Right atrium auricular region (tissue), 2 donors: ENCODE measurements around the gene HPCAL1. TPM values are rescaled to one million over a fixed set of nuclear protein-coding genes. Genes with fewer than 3 reads are reported as not detected.

ENCODE experiments used
- DNase-seq: peaks from one replicate; pipeline ENCODE4 v3.0.0-alpha.2; 2019; ENCODE audit warnings: low spot score
- H3K27ac ChIP-seq, 2 donors: fragments of 200-600 bp; sonication (generic); 1 replicate in 1 of 2; 2 replicates in 1 of 2; pipeline ENCODE4 v1.5.1; 2016 to 2019
- H3K27me3 ChIP-seq, 2 donors: fragments of 200-600 bp; sonication (generic); one replicate each; pipeline versions ENCODE4 v1.5.1 to v1.6.0; 2017 to 2019
- H3K36me3 ChIP-seq: fragments of 200-600 bp; sonication (generic); one replicate; pipeline ENCODE4 v1.5.1; 2016
- H3K4me1 ChIP-seq, 2 donors: fragments of 200-600 bp; sonication (generic); one replicate each; pipeline versions ENCODE4 v1.5.1 to v1.6.0; 2017 to 2019
- H3K4me3 ChIP-seq, 2 donors: fragments of 200-600 bp; sonication (generic); 1 replicate in 1 of 2; 2 replicates in 1 of 2; pipeline ENCODE4 v1.5.1; 2017 to 2019; ENCODE audit warnings: mild to moderate bottlenecking in 1 of 2, moderate library complexity in 1 of 2
- H3K9me3 ChIP-seq, 2 donors: fragments of 200-600 bp; sonication (generic); one replicate each; pipeline ENCODE4 v1.5.1; 2019
- CTCF ChIP-seq, 2 donors: fragments of 200-600 bp; sonication (generic); IDR thresholded peaks; one replicate each; pipeline ENCODE4 v1.5.1; 2019; ENCODE audit warnings: antibody characterized with exemption in 2 of 2
- total RNA-seq, 2 donors: library from RNA; depleted of rRNA; stranded (reverse); fragments of >200 nt; gene quantifications; one replicate each; pipeline ENCODE4 v1.1.0, GENCODE V29; 2016

Gene HPCAL1
- total RNA-seq, 2 donors from 2014 or later: 28.7 to 35.5 TPM

GRCh38 chr2:10354399-10354798 is 51.7 kb downstream of the HPCAL1 start:
- DNase-seq: no peak
- Histone ChIP-seq H3K4me3 (no peak overlapping the region), H3K27me3 (no peaks in the 10 kb centered on the region), H3K27ac (no peak overlapping the region), H3K4me1 (no peaks in the 10 kb centered on the region), H3K9me3 (no peaks in the 10 kb centered on the region), H3K36me3 (no peaks in the 10 kb centered on the region)
- no peak for TF ChIP-seq CTCF (IDR thresholded peaks at IDR 0.05)

GRCh38 chr2:10355471-10356438 is 53.1 kb downstream of the HPCAL1 start:
- DNase-seq: no peak
- Histone ChIP-seq H3K27ac (no peak overlapping the region), H3K9me3 (no peaks in the 10 kb centered on the region), H3K27me3 (no peaks in the 10 kb centered on the region), H3K4me3 (no peak overlapping the region), H3K36me3 (no peaks in the 10 kb centered on the region), H3K4me1 (peaks cover 0 to 4% of the 10 kb centered on the region in 2 donors)
- TF ChIP-seq CTCF (IDR thresholded peaks at IDR 0.05): no peak

GRCh38 chr2:10356439-10356811 is 53.7 kb downstream of the HPCAL1 start:
- no peaks in the 10 kb centered on the region for H3K9me3 ChIP-seq
- TF ChIP-seq CTCF (IDR thresholded peaks at IDR 0.05): no peak
- H3K4me1 ChIP-seq: peaks cover 0 to 9% of the 10 kb centered on the region in 2 donors

GRCh38 chr2:10357193-10358169 is 54.8 kb downstream of the HPCAL1 start:
- Histone ChIP-seq H3K4me1 (peaks cover 0 to 14% of the 10 kb centered on the region in 2 donors), H3K9me3 (no peaks in the 10 kb centered on the region), H3K27ac (no peak overlapping the region), H3K36me3 (no peaks in the 10 kb centered on the region), H3K27me3 (no peaks in the 10 kb centered on the region), H3K4me3 (no peak overlapping the region)
- DNase-seq: no peak
- TF ChIP-seq CTCF (IDR thresholded peaks at IDR 0.05): no peak

More at GRCh38 chr2:10356439-10356811, 53.7 kb downstream of the HPCAL1 start:
- Histone ChIP-seq H3K27ac (no peak overlapping the region), H3K4me3 (no peak overlapping the region), H3K27me3 (no peaks in the 10 kb centered on the region), H3K36me3 (no peaks in the 10 kb centered on the region)
- no peak for DNase-seq

- peaks cover 0 to 17% of the 10 kb centered on the region in 2 donors for H3K4me1 ChIP-seq
- no peak overlapping the region for H3K27ac ChIP-seq
- no peak overlapping the region for H3K4me3 ChIP-seq
- no peaks in the 10 kb centered on the region for H3K27me3 ChIP-seq
- TF ChIP-seq CTCF (IDR thresholded peaks at IDR 0.05): no peak
- no peaks in the 10 kb centered on the region for H3K36me3 ChIP-seq
- DNase-seq: no peak
- H3K9me3 ChIP-seq: no peaks in the 10 kb centered on the region
Observed at GRCh38 chr2:10359246-10359645, 56.5 kb downstream of the HPCAL1 start.
